ENCODE results near the gene CBS.
"Not testable (repeated sequence)": the region's sequence is repeated elsewhere in the genome, so short reads cannot be mapped to it uniquely, and the experiment has no call there.

The CBS gene

DNA sequence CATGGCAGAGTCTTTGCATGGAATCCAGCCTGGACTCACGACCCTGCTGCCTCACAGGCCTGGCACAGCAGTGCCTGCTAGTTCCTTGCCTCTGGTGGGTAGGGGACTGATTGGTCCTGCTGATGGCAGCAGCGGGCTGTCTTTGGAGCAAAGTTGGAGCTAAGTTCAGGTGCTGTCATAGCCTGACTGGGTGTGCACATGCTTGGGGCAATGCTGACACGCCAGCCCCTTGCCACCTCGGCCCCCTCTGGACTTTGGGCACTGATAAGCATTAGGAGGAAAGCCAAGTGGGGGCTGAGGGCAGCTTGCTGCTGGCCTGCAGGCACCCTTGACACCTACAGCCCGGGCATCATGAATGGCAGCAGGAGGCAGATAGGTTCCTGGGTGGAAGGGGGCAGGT, 33.5 kb downstream of the CBS start:
- H3K27ac ChIP-seq (ENCODE audit: low read depth, low read length); H3K4me3 ChIP-seq (ENCODE audit: low read depth in 1 of 5, low read length in 5 of 5); H3K9me3 ChIP-seq (ENCODE audit: control insufficient read depth in 5 of 5, low read length in 5 of 5); H3K9ac ChIP-seq (ENCODE audit: low read length in 5 of 5); H3K4me1 ChIP-seq (ENCODE audit: control insufficient read depth in 5 of 5, insufficient read depth in 5 of 5, low read length in 5 of 5); H3K27me3 ChIP-seq (ENCODE audit: control insufficient read depth in 5 of 5, insufficient read depth in 4 of 5, low read length in 5 of 5); H3K36me3 ChIP-seq (ENCODE audit: control insufficient read depth in 5 of 5, insufficient read depth in 5 of 5, low read length in 5 of 5): not testable (repeated sequence)

DNA sequence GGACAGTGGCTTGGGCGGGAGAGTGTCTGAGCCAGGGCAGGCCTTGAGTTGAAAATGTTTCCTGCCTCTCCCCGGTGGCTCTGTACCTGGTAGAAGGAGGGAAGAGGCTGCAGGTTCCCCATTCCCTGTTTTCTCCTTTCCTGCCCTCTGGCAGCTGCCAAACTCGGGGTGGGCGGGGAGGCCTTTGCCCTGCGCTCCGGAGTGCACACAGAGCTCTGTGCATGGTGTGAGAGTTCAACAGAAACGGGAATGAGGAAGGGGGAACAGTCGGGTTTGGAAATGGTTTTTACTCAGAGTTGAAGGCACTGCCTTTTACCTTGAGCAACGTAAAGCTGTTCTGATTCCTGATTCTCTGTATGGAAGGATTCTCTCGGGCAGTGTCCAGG, 37.0 kb downstream of the CBS start:
- H3K36me3 ChIP-seq (ENCODE audit: control insufficient read depth in 5 of 5, insufficient read depth in 5 of 5, low read length in 5 of 5); H3K27me3 ChIP-seq (ENCODE audit: control insufficient read depth in 5 of 5, insufficient read depth in 4 of 5, low read length in 5 of 5); H3K9ac ChIP-seq (ENCODE audit: low read length in 5 of 5); H3K27ac ChIP-seq (ENCODE audit: low read depth, low read length); H3K9me3 ChIP-seq (ENCODE audit: control insufficient read depth in 5 of 5, low read length in 5 of 5); H3K4me3 ChIP-seq (ENCODE audit: low read depth in 1 of 5, low read length in 5 of 5); H3K4me1 ChIP-seq (ENCODE audit: control insufficient read depth in 5 of 5, insufficient read depth in 5 of 5, low read length in 5 of 5): not testable (repeated sequence)

- not testable (repeated sequence) for H3K4me3 ChIP-seq (ENCODE audit: low read depth in 1 of 5, low read length in 5 of 5); H3K27me3 ChIP-seq (ENCODE audit: control insufficient read depth in 5 of 5, insufficient read depth in 4 of 5, low read length in 5 of 5); H3K36me3 ChIP-seq (ENCODE audit: control insufficient read depth in 5 of 5, insufficient read depth in 5 of 5, low read length in 5 of 5); H3K9ac ChIP-seq (ENCODE audit: low read length in 5 of 5); H3K27ac ChIP-seq (ENCODE audit: low read depth, low read length); H3K4me1 ChIP-seq (ENCODE audit: control insufficient read depth in 5 of 5, insufficient read depth in 5 of 5, low read length in 5 of 5); H3K9me3 ChIP-seq (ENCODE audit: control insufficient read depth in 5 of 5, low read length in 5 of 5)
Observed at GRCh38 chr21:43037918-43038658, 37.5 kb downstream of the CBS start.

DNA sequence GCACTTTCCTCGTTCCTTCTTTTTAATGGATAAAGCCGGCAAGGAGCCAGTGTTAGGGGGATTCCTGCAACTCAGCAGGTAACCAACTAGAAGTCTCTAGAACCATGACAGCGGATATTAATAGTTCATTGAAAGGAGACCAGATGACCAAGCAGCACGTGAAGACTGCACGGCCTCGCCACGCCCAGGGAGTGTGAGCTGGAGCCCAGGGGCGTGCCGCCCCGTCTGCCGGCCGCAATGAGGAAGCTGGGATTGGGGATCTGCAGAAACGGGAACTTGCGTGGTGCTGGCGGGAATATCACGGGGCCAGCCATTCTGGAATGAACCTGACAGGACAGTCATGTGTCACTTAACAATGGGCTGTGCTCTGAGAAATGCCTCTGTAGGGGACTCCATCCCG, 38.7 kb downstream of the CBS start:
- H3K36me3 ChIP-seq (ENCODE audit: control insufficient read depth in 5 of 5, insufficient read depth in 5 of 5, low read length in 5 of 5), result peaks cover 0 to 15% (median 6%) of the 10 kb centered on the region in 5 donors
- H3K27ac ChIP-seq (ENCODE audit: low read depth, low read length); H3K4me3 ChIP-seq (ENCODE audit: low read depth in 1 of 5, low read length in 5 of 5); H3K9me3 ChIP-seq (ENCODE audit: control insufficient read depth in 5 of 5, low read length in 5 of 5); H3K27me3 ChIP-seq (ENCODE audit: control insufficient read depth in 5 of 5, insufficient read depth in 4 of 5, low read length in 5 of 5); H3K4me1 ChIP-seq (ENCODE audit: control insufficient read depth in 5 of 5, insufficient read depth in 5 of 5, low read length in 5 of 5); H3K9ac ChIP-seq (ENCODE audit: low read length in 5 of 5): not testable (repeated sequence)

GRCh38 chr21:43034826-43035225, 40.8 kb downstream of the CBS start:
- no peak overlapping the region for H3K9ac ChIP-seq (ENCODE audit: low read length in 5 of 5)
- no peaks in the 10 kb centered on the region for H3K9me3 ChIP-seq (ENCODE audit: control insufficient read depth in 5 of 5, low read length in 5 of 5)
- no peak overlapping the region for H3K4me3 ChIP-seq (ENCODE audit: low read depth in 1 of 5, low read length in 5 of 5)
- peaks cover 4 to 28% (median 20%) of the 10 kb centered on the region in 5 donors for H3K36me3 ChIP-seq (ENCODE audit: control insufficient read depth in 5 of 5, insufficient read depth in 5 of 5, low read length in 5 of 5)
- no peak overlapping the region for H3K27ac ChIP-seq (ENCODE audit: low read depth, low read length)
- no peaks in the 10 kb centered on the region for H3K27me3 ChIP-seq (ENCODE audit: control insufficient read depth in 5 of 5, insufficient read depth in 4 of 5, low read length in 5 of 5)
- no peaks in the 10 kb centered on the region for H3K4me1 ChIP-seq (ENCODE audit: control insufficient read depth in 5 of 5, insufficient read depth in 5 of 5, low read length in 5 of 5)

DNA sequence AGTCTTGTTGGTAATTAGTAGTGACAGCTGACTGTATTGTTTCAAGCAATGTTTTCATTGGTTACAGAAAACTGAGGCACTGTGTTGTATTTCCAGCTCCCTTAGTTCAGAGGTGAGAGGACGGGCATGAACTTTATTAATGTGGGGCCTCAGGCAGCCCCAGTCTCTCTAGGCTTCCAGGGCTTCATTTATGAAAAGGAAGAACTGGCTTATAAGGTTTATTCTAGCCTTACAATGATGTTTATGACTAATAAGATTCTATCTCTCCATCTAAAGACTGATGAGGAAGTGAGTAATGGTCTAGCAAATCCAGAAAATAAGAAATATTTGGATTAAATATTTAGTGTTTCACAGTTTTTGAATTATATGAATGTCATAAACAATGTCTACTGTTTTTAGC, 41.5 kb downstream of the CBS start:
- peaks cover 4 to 32% (median 25%) of the 10 kb centered on the region in 5 donors for H3K36me3 ChIP-seq (ENCODE audit: control insufficient read depth in 5 of 5, insufficient read depth in 5 of 5, low read length in 5 of 5)
- H3K9me3 ChIP-seq (ENCODE audit: control insufficient read depth in 5 of 5, low read length in 5 of 5), result no peaks in the 10 kb centered on the region

DNA sequence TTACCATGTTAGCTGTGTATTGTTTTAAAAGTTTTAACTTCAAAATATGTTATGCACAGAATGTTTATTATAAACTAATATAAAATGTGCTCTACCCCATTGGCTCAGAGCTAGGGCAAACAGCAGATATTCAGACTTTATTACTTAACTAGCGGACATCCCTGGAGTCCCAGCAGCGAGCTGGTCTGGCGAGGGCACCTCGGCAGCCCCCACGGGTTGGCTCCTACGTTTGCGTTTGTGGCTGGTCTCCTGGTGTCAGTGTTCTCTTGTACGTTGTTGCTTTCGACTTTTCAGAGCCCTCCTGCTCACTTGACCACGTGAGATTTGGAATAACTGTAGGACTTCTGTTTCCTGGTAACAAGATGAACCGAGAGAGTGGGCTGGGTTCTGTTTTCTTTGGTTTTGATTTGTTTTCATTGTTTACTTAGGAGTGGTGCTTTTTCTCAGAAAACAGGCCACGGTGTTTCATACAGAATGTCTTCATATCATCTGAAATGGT, 44.5 kb downstream of the CBS start:
- Histone ChIP-seq H3K4me1 (ENCODE audit: control insufficient read depth in 5 of 5, insufficient read depth in 5 of 5, low read length in 5 of 5) (no peaks in the 10 kb centered on the region), H3K9ac (ENCODE audit: low read length in 5 of 5) (no peak overlapping the region), H3K4me3 (ENCODE audit: low read depth in 1 of 5, low read length in 5 of 5) (no peak overlapping the region), H3K27ac (ENCODE audit: low read depth, low read length) (no peak overlapping the region), H3K27me3 (ENCODE audit: control insufficient read depth in 5 of 5, insufficient read depth in 4 of 5, low read length in 5 of 5) (no peaks in the 10 kb centered on the region), H3K9me3 (ENCODE audit: control insufficient read depth in 5 of 5, low read length in 5 of 5) (no peaks in the 10 kb centered on the region), H3K36me3 (ENCODE audit: control insufficient read depth in 5 of 5, insufficient read depth in 5 of 5, low read length in 5 of 5) (peaks cover 7 to 47% (median 40%) of the 10 kb centered on the region in 5 donors)

More for the DNA sequence above, 41.5 kb downstream of the CBS start:
- Histone ChIP-seq H3K27me3 (ENCODE audit: control insufficient read depth in 5 of 5, insufficient read depth in 4 of 5, low read length in 5 of 5) (no peaks in the 10 kb centered on the region), H3K4me3 (ENCODE audit: low read depth in 1 of 5, low read length in 5 of 5) (no peak overlapping the region), H3K4me1 (ENCODE audit: control insufficient read depth in 5 of 5, insufficient read depth in 5 of 5, low read length in 5 of 5) (no peaks in the 10 kb centered on the region), H3K9ac (ENCODE audit: low read length in 5 of 5) (no peak overlapping the region), H3K27ac (ENCODE audit: low read depth, low read length) (no peak overlapping the region)

DNA sequence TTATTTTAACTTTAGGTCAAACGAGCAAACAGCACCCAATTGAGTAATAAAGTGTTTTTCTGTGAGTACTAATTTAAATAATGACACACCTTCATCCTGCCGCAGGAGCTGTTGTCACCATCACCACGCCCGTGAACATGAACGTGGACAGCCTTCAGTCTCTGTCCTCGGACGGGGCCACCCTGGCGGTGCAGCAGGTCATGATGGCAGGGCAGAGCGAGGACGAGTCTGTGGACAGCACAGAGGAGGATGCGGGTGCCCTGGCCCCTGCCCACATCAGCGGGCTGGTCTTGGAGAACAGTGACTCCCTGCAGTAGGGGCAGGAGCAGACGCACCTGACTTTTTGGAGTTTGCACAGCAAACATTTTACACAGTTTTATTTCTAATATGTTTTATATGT, 45.9 kb downstream of the CBS start:
- Histone ChIP-seq H3K27me3 (ENCODE audit: control insufficient read depth in 5 of 5, insufficient read depth in 4 of 5, low read length in 5 of 5) (no peaks in the 10 kb centered on the region), H3K36me3 (ENCODE audit: control insufficient read depth in 5 of 5, insufficient read depth in 5 of 5, low read length in 5 of 5) (peaks cover 12 to 56% (median 49%) of the 10 kb centered on the region in 5 donors), H3K4me3 (ENCODE audit: low read depth in 1 of 5, low read length in 5 of 5) (no peak overlapping the region), H3K9me3 (ENCODE audit: control insufficient read depth in 5 of 5, low read length in 5 of 5) (no peaks in the 10 kb centered on the region), H3K27ac (ENCODE audit: low read depth, low read length) (no peak overlapping the region), H3K4me1 (ENCODE audit: control insufficient read depth in 5 of 5, insufficient read depth in 5 of 5, low read length in 5 of 5) (no peaks in the 10 kb centered on the region), H3K9ac (ENCODE audit: low read length in 5 of 5) (no peak overlapping the region)

DNA sequence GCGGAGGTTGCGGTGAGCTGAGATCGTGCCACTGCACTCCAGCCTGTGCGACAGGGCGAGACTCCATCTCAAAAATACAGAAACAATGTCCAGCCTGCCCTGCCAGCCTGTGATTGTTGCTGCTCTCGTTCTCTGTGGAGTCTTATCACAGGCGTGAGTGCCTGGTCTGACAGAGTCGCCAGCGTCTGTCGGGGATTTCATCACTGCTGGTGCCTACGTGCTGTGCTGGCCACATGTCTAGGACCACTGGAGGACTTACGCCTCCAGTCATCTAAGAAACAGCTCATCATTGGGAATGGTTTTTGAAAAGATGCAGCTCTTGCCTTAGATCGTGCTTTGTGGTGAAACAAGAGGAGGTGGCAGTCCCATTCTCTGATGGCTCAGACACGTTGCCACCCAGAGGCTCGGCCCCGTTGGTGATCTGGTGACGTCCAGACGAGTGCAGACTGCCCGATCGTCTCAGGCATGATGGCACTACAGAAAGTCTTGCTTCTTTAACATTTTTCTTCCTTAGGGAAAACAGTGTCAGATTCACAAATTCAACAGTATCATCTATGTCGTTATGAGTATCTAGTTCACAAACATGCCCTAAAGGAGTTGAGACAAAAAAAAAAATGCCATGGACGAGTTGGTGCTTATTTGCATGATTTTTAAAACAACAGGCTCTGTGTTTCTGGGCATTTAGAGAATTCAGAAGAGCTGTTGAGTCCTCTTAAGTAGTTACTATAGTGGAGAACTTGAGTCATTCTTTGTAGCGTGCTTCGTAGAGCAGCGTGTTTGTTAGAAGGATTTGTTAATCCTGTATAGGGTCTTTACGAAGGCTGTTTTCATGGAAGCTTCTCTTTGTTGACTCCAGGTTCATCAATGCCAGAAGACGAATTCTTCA, 47.5 kb downstream of the CBS start:
- Histone ChIP-seq H3K36me3 (ENCODE audit: control insufficient read depth in 5 of 5, insufficient read depth in 5 of 5, low read length in 5 of 5) (peaks cover 12 to 69% (median 56%) of the 10 kb centered on the region in 5 donors), H3K4me1 (ENCODE audit: control insufficient read depth in 5 of 5, insufficient read depth in 5 of 5, low read length in 5 of 5) (no peaks in the 10 kb centered on the region)

GRCh38 chr21:43025636-43026180, 49.9 kb downstream of the CBS start:
- H3K36me3 ChIP-seq (ENCODE audit: control insufficient read depth in 5 of 5, insufficient read depth in 5 of 5, low read length in 5 of 5), result peaks cover 9 to 74% (median 63%) of the 10 kb centered on the region in 5 donors

More for the DNA sequence above, 47.5 kb downstream of the CBS start:
- Histone ChIP-seq H3K9ac (ENCODE audit: low read length in 5 of 5) (no peak overlapping the region), H3K4me3 (ENCODE audit: low read depth in 1 of 5, low read length in 5 of 5) (no peak overlapping the region), H3K27me3 (ENCODE audit: control insufficient read depth in 5 of 5, insufficient read depth in 4 of 5, low read length in 5 of 5) (no peaks in the 10 kb centered on the region), H3K27ac (ENCODE audit: low read depth, low read length) (no peak overlapping the region), H3K9me3 (ENCODE audit: control insufficient read depth in 5 of 5, low read length in 5 of 5) (no peaks in the 10 kb centered on the region)

More at GRCh38 chr21:43025636-43026180, 49.9 kb downstream of the CBS start:
- H3K9ac ChIP-seq (ENCODE audit: low read length in 5 of 5), result no peak overlapping the region
- no peak overlapping the region for H3K4me3 ChIP-seq (ENCODE audit: low read depth in 1 of 5, low read length in 5 of 5)
- no peaks in the 10 kb centered on the region for H3K27me3 ChIP-seq (ENCODE audit: control insufficient read depth in 5 of 5, insufficient read depth in 4 of 5, low read length in 5 of 5)
- H3K4me1 ChIP-seq (ENCODE audit: control insufficient read depth in 5 of 5, insufficient read depth in 5 of 5, low read length in 5 of 5), result no peaks in the 10 kb centered on the region
- H3K27ac ChIP-seq (ENCODE audit: low read depth, low read length), result no peak overlapping the region
- no peaks in the 10 kb centered on the region for H3K9me3 ChIP-seq (ENCODE audit: control insufficient read depth in 5 of 5, low read length in 5 of 5)
